HFF-Myc (cell line): ENCODE data around the gene ATXN7L2.

Experiments used
- DNase-seq: peaks from one replicate; pipeline ENCODE4 v3.0.0-alpha.2; 2011; ENCODE audit warnings: low read depth; ENCODE audit errors: extremely low read depth
- H3K4me3 ChIP-seq: replicated peaks from 2 replicates; pipeline ENCODE4 v1.5.1; 2011; ENCODE audit warnings: low read depth, mild to moderate bottlenecking, control low read depth, low read length
- CTCF ChIP-seq: IDR thresholded peaks from 2 replicates; pipeline ENCODE4 v1.5.1; 2012; ENCODE audit warnings: mild to moderate bottlenecking, low read depth, low read length, control low read depth; ENCODE audit errors: missing control alignments

ATXN7L2 gene

GRCh38 chr1:109535971-109536491 is 52.3 kb downstream of the ATXN7L2 start:
- no peak for DNase-seq
- no peak for TF ChIP-seq CTCF

GRCh38 chr1:109537450-109538178 is 53.9 kb downstream of the ATXN7L2 start:
- DNase-seq, result no peak

More at GRCh38 chr1:109535971-109536491, 52.3 kb downstream of the ATXN7L2 start:
- no peak overlapping the region for H3K4me3 ChIP-seq

GRCh38 chr1:109538827-109539555 is 55.3 kb downstream of the ATXN7L2 start:
- H3K4me3 ChIP-seq, result no peak overlapping the region

More at GRCh38 chr1:109537450-109538178, 53.9 kb downstream of the ATXN7L2 start:
- TF ChIP-seq CTCF, result no peak
- no peak overlapping the region for H3K4me3 ChIP-seq

DNA sequence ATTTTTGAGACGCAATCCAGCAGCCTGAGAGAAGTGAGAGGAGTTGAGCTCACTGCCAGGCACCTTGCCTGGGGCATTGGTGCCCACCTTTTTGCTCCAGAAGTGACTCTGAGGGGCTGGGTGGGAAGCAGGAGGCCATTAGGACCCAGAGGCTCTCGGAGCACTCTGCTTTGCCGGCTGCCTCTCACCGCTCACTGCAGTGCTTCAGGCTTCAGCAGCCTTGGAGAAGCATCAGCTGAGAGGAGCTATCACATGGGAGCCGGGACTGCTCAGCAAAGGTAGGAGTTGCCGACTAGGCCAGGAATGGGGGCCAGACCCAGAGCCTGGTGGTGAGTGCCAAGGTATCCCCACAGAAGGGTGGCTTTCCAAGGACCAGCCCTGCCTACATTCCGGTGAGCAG is 56.0 kb downstream of the ATXN7L2 start, which contains the start of gene GPR61:
Gene GPR61, plus strand, starts transcription at position 197 of the 400 bp plus-strand sequence. CDS start 3,151 bp downstream, outside the sequence.
- H3K4me3 ChIP-seq, result no peak within 1 kb of the TSS
- no peak for DNase-seq
- TF ChIP-seq CTCF, result no peak

More at GRCh38 chr1:109538827-109539555, 55.3 kb downstream of the ATXN7L2 start:
- no peak for TF ChIP-seq CTCF
- DNase-seq, result no peak

DNA sequence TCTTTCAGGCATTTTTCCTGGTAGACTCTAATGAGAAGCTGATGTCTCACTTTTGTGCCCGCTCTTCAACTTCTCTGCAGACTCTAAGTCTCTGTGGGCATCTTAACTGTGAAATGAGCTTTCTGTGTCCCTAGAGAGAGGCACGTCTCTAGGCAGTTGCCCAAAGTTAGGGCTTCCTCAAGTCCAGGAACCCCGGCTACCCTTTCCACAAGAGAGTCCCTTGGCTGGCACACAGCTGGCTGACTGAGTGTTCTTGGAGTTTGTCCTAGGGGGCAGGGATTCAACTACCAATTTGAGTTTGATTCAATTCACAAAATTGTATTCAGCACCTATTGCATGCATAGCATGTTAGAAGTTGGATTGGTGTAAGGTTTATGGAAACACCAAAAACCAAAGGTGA is 57.4 kb downstream of the ATXN7L2 start:
- no peak for DNase-seq
- no peak overlapping the region for H3K4me3 ChIP-seq
- TF ChIP-seq CTCF, result no peak
